SU-DHL-6 (cell line): ENCODE data around the gene LDLRAD3.

Experiments
- H2AFZ ChIP-seq: fragments of 200-600 bp; sonication (generic); 2 replicates; pipeline ENCODE4 v1.6.1; 2014; ENCODE audit warnings: low read depth, mild to moderate bottlenecking, moderate library complexity, mixed read lengths, antibody characterized with exemption, low read length; ENCODE audit not compliant: severe bottlenecking
- H3F3A ChIP-seq: fragments of 200-600 bp; shearing (Covaris generic); 2 replicates; pipeline ENCODE4 v1.6.0; 2016; ENCODE audit warnings: antibody characterized with exemption, mild to moderate bottlenecking; ENCODE audit not compliant: insufficient read depth
- H3K27ac ChIP-seq: fragments of 200-600 bp; sonication (generic); 2 replicates; pipeline ENCODE4 v1.5.1; 2016; ENCODE audit warnings: low read depth, mild to moderate bottlenecking, low read length, moderate library complexity, mixed read lengths
- H3K27me3 ChIP-seq: fragments of 200-600 bp; sonication (generic), shearing (Covaris generic); 2 replicates; pipeline ENCODE4 v1.6.0; 2014; ENCODE audit warnings: mild to moderate bottlenecking, low read length
- H3K36me3 ChIP-seq: fragments of 200-600 bp; sonication (generic); 2 replicates; pipeline ENCODE4 v1.6.1; 2014; ENCODE audit warnings: mild to moderate bottlenecking, low read length, mixed read lengths
- H3K4me2 ChIP-seq: fragments of 300-600, 200-600 bp; shearing (Covaris generic), sonication (generic); 2 replicates; pipeline ENCODE4 v1.6.0; 2014; ENCODE audit warnings: low read length, low read depth, mild to moderate bottlenecking; ENCODE audit not compliant: poor library complexity, severe bottlenecking
- H3K4me3 ChIP-seq: fragments of 200-600 bp; sonication (generic); 2 replicates; pipeline ENCODE4 v1.5.1; 2014; ENCODE audit warnings: antibody characterized with exemption, low read length, mild to moderate bottlenecking, mixed read lengths; ENCODE audit not compliant: insufficient read depth, poor library complexity, severe bottlenecking
- H3K79me2 ChIP-seq: fragments of 200-600 bp; sonication (generic); 2 replicates; pipeline ENCODE4 v1.6.1; 2014; ENCODE audit warnings: mild to moderate bottlenecking, low read length, moderate library complexity; ENCODE audit not compliant: insufficient read depth
- H3K9ac ChIP-seq: fragments of 200-600 bp; sonication (generic); 2 replicates; pipeline ENCODE4 v1.7.0; 2014; ENCODE audit warnings: mild to moderate bottlenecking, low read length
- H3K9me2 ChIP-seq: fragments of 200-600 bp; sonication (generic); replicated peaks from 2 replicates; pipeline ENCODE4 v1.6.1; 2014; ENCODE audit warnings: low read length; ENCODE audit not compliant: insufficient read depth
- H3K9me3 ChIP-seq: fragments of 200-600 bp; sonication (generic); 2 replicates; pipeline ENCODE4 v1.6.1; 2014; ENCODE audit warnings: low read length, mixed read lengths; ENCODE audit not compliant: insufficient read depth
- H4K20me1 ChIP-seq: fragments of 200-600 bp; sonication (generic); 2 replicates; pipeline ENCODE4 v1.6.1; 2014; ENCODE audit warnings: low read depth, mild to moderate bottlenecking, antibody characterized with exemption, low read length, moderate library complexity, mixed read lengths
- EZH2phosphoT487 ChIP-seq: fragments of 200-600 bp; sonication (generic), shearing (Covaris generic); conservative IDR thresholded peaks from 2 replicates; pipeline ENCODE4 v1.6.1; 2018; ENCODE audit warnings: mild to moderate bottlenecking, antibody characterized with exemption, low read length, moderate library complexity, mixed read lengths
- TF ChIP-seq, protein P1 (sequence below): fragments of 200-600 bp; sonication (generic); IDR thresholded peaks from one replicate; pipeline ENCODE4 v1.5.1; 2017; ENCODE audit warnings: antibody characterized with exemption, mild to moderate bottlenecking, low read length, moderate library complexity; ENCODE audit not compliant: insufficient read depth, poor library complexity, severe bottlenecking

Gene LDLRAD3

DNA sequence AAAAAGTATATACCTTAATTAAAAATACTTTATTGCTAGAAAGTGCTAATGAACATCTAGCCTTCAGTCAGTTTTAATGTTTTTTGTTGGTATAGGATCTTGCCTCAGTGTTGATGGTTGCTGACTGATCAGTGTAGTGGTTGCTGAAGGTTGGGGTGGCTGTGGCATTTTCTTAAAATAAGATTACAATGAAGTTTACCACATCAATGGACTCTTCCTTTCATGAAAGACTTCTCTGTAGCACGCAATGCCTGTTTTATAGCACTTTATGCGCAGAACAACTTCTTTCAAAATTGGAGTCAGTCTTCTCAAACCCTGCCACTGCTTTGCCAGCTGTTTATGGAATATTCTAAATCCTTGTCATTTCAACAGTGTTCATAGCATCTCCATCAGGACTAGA, 50.6 kb downstream of the LDLRAD3 start:
- Histone ChIP-seq H3K79me2 (no peaks in the 10 kb centered on the region), H3K9me3 (no peaks in the 10 kb centered on the region), H2AFZ (no peak overlapping the region), H3F3A (no peaks in the 10 kb centered on the region), H3K27ac (no peak overlapping the region), H3K36me3 (no peaks in the 10 kb centered on the region), H3K4me2 (no peak overlapping the region), H3K4me3 (no peak overlapping the region), H3K9me2 (no peaks in the 10 kb centered on the region), H4K20me1 (no peaks in the 10 kb centered on the region), H3K27me3 (no peaks in the 10 kb centered on the region), H3K9ac (no peak overlapping the region)
- TF ChIP-seq, protein P1, sequence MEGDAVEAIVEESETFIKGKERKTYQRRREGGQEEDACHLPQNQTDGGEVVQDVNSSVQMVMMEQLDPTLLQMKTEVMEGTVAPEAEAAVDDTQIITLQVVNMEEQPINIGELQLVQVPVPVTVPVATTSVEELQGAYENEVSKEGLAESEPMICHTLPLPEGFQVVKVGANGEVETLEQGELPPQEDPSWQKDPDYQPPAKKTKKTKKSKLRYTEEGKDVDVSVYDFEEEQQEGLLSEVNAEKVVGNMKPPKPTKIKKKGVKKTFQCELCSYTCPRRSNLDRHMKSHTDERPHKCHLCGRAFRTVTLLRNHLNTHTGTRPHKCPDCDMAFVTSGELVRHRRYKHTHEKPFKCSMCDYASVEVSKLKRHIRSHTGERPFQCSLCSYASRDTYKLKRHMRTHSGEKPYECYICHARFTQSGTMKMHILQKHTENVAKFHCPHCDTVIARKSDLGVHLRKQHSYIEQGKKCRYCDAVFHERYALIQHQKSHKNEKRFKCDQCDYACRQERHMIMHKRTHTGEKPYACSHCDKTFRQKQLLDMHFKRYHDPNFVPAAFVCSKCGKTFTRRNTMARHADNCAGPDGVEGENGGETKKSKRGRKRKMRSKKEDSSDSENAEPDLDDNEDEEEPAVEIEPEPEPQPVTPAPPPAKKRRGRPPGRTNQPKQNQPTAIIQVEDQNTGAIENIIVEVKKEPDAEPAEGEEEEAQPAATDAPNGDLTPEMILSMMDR, result no peak
- no peak for TF ChIP-seq EZH2phosphoT487

DNA sequence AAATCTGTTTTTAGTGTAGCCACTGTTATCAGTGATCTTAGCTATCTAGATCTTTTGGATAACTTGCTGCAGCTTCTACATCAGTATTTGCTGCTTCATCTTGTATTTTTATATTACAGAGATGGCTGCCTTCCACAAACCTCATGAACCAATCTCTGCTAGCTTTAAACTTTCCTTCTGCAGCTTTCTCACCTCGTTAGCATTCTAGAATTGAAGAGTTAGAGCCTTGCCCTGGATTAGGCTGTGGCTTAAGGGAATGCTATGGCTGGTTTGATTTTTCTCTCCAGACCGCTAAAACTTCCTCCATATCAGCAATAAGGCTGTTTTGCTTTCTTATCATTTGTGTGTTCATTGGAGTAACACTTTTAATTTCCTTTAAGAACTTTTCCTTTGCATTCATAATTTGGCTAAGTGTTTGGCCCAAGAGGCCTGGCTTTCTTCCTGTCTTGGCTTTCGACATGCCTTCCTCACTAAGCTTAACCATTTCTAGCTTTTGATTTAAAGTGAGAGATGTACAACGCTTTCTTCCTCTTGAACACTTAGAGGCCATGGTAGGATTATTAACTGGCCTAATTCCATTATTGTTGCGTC, 51.9 kb downstream of the LDLRAD3 start:
- H3K9ac ChIP-seq, result no peak overlapping the region
- H3K4me3 ChIP-seq, result no peak overlapping the region
- no peak for TF ChIP-seq EZH2phosphoT487
- TF ChIP-seq, protein P1, result no peak
- no peak overlapping the region for H3K27ac ChIP-seq
- H3F3A ChIP-seq, result no peaks in the 10 kb centered on the region
- no peaks in the 10 kb centered on the region for H3K79me2 ChIP-seq
- H3K9me2 ChIP-seq, result no peaks in the 10 kb centered on the region
- H3K9me3 ChIP-seq, result no peaks in the 10 kb centered on the region
- H3K27me3 ChIP-seq, result no peaks in the 10 kb centered on the region
- no peaks in the 10 kb centered on the region for H4K20me1 ChIP-seq
- H3K36me3 ChIP-seq, result no peaks in the 10 kb centered on the region
- no peak overlapping the region for H2AFZ ChIP-seq
- no peak overlapping the region for H3K4me2 ChIP-seq

DNA sequence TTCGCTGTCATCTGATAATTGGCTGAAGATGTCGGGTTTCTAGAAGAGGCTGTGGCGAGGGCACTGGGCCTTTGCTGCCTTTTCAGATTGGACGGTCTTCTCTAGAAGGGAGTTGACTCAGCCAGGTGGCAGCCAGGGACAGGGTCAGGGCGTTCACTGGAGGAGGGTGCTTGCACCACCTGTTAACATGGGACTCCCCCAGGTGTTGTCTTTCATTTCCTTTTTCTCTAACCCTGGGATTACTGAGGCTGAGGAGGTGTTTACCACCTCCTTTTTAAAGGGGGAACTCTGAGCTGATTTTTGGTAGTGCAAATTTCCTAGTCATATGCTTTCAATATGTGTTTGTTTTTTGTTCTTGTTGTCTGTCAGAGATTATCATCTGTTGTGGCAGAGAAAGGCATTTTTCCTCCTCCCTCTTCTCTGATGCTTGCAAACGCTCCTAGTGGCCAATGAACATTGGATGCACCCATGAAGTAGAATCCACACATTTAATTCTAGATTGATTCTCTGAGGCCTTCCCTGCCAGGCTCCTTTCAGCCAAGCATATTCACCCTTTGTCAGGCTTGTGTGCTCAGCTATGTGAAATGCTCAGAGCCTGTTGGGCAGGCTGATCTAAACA, 54.1 kb downstream of the LDLRAD3 start:
- no peaks in the 10 kb centered on the region for H3K79me2 ChIP-seq

More for the DNA sequence above, 54.1 kb downstream of the LDLRAD3 start:
- Histone ChIP-seq H3K4me2 (no peak overlapping the region), H3K27ac (no peak overlapping the region), H2AFZ (no peak overlapping the region), H3K9ac (no peak overlapping the region), H3K27me3 (no peaks in the 10 kb centered on the region), H3K4me3 (no peak overlapping the region), H3K9me3 (no peaks in the 10 kb centered on the region), H3K9me2 (no peaks in the 10 kb centered on the region), H3F3A (no peaks in the 10 kb centered on the region), H3K36me3 (no peaks in the 10 kb centered on the region), H4K20me1 (no peaks in the 10 kb centered on the region)
- TF ChIP-seq, protein P1, result no peak
- TF ChIP-seq EZH2phosphoT487, result no peak
